ENCODE measurements around the gene SUGCT.

DNA sequence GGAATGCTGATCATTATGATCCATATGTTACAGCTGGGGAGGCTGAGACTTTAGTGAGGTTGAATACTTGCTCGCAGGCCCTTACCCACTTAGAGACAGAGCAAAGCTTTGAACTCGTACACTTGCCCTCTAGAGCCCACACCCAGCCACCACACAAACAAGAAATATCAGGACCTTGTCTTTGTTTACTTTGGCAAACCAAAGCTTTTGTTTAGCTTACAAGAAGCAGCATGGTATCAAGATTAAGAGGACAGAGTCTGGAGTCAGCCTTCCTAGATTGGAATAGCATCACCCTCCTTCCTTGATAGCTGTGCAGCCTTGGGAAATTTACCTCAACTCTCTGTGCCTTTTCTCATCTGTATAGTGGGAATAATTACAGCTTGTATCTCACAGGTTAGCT is 477.5 kb downstream of the SUGCT start:
- no peak for TF ChIP-seq POLR2A (IDR thresholded peaks at IDR 0.05; ENCODE audit: low read depth)
- TF ChIP-seq, protein P1, sequence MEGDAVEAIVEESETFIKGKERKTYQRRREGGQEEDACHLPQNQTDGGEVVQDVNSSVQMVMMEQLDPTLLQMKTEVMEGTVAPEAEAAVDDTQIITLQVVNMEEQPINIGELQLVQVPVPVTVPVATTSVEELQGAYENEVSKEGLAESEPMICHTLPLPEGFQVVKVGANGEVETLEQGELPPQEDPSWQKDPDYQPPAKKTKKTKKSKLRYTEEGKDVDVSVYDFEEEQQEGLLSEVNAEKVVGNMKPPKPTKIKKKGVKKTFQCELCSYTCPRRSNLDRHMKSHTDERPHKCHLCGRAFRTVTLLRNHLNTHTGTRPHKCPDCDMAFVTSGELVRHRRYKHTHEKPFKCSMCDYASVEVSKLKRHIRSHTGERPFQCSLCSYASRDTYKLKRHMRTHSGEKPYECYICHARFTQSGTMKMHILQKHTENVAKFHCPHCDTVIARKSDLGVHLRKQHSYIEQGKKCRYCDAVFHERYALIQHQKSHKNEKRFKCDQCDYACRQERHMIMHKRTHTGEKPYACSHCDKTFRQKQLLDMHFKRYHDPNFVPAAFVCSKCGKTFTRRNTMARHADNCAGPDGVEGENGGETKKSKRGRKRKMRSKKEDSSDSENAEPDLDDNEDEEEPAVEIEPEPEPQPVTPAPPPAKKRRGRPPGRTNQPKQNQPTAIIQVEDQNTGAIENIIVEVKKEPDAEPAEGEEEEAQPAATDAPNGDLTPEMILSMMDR (IDR thresholded peaks at IDR 0.05): no peak

All from esophagus muscularis mucosa (tissue), 3 donors.